Metanephros (tissue), 2 donors: Measurements from ENCODE around the gene ZC3H12D. TPM values are rescaled to one million over a fixed set of nuclear protein-coding genes. Genes with fewer than 3 reads are reported as not detected.

Experiments
- small RNA-seq: library from RNA; depleted of rRNA; stranded (forward); fragments of <200 nt; gene quantifications from one replicate; pipeline ENCODE3, GENCODE V24; 2014; ENCODE audit warnings: low replicate concordance
- total RNA-seq: library from RNA; depleted of rRNA; stranded (reverse); fragments of >200 nt; gene quantifications from one replicate; pipeline ENCODE4 v1.2.3, GENCODE V29; 2014

ZC3H12D gene
- total RNA-seq: 1.3 TPM

GRCh38 chr6:149484733-149485700 is at the start of gene ZC3H12D:
ZC3H12D (minus strand) TSS chr6:149485014; CDS start chr6:149474543, 10,471 bp downstream.

GRCh38 chr6:149400050-149400449 is 84.8 kb downstream of the ZC3H12D start, which contains the start of gene SUMO4:
SUMO4 (plus strand) TSS chr6:149400262; CDS start chr6:149400392, 130 bp downstream.

Small RNAs within 50 kb of the gene (small RNA-seq; reads per million reads assigned to genes)
- not detected for gene RNU7-3P

Other genes starting within 250 kb of the ZC3H12D start
- 44.7 TPM for gene TAB2, start 167.3 kb downstream of the ZC3H12D start, total RNA-seq
- gene SUMO4, start 84.8 kb downstream of the ZC3H12D start, total RNA-seq: 6.7 TPM
- gene PPIL4, start 61.0 kb upstream of the ZC3H12D start, total RNA-seq: 27.2 TPM
- 53.2 TPM for gene GINM1, start 81.4 kb upstream of the ZC3H12D start, total RNA-seq
- gene KATNA1, start 163.7 kb upstream of the ZC3H12D start, total RNA-seq: 17.5 TPM
- gene LATS1, start 233.1 kb upstream of the ZC3H12D start, total RNA-seq: 26.2 TPM